IPS-18a (cell line): Measurements from ENCODE around the gene C1QL4.

Experiments
- H3K27ac ChIP-seq: one replicate; pipeline ENCODE4 v1.5.1; 2013; ENCODE audit warnings: low read length
- H3K27me3 ChIP-seq: one replicate; pipeline ENCODE4 v1.6.1; 2013; ENCODE audit warnings: mild to moderate bottlenecking, low read length; ENCODE audit not compliant: control insufficient read depth, insufficient read depth
- H3K36me3 ChIP-seq: one replicate; pipeline ENCODE4 v1.6.1; 2013; ENCODE audit warnings: low read depth, low read length; ENCODE audit not compliant: control insufficient read depth
- H3K4me1 ChIP-seq: one replicate; pipeline ENCODE4 v1.6.1; 2013; ENCODE audit warnings: low read depth, low read length; ENCODE audit not compliant: control insufficient read depth
- H3K4me3 ChIP-seq: one replicate; pipeline ENCODE4 v1.5.1; 2013; ENCODE audit warnings: low read length
- H3K9ac ChIP-seq: one replicate; pipeline ENCODE4 v1.6.1; 2013; ENCODE audit warnings: mild to moderate bottlenecking, low read length, moderate library complexity
- H3K9me3 ChIP-seq: one replicate; pipeline ENCODE4 v1.6.1; 2013; ENCODE audit warnings: low read depth, low read length; ENCODE audit not compliant: control insufficient read depth

The C1QL4 gene

DNA sequence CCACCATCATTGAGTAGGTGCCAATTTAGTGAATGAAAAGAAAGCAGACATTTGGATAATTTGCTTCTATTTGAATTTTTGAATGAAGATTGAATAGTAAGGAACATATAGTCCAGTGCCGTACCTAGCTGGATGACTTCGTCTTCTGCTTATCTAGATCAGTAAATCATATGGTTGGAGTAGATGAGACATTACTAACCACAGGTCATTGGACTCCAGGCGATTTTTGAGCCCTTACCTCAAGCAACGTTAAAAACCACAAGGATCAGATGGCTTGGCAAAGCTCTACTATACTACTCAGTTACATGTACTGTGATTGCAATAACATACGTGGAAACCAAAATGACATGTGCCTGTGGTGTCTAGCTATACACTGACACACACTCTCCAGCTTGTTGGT, 28.6 kb upstream of the C1QL4 start:
- Histone ChIP-seq H3K4me1 (peaks cover 16% of the 10 kb centered on the region), H3K9me3 (no peaks in the 10 kb centered on the region), H3K9ac (no peak overlapping the region), H3K27ac (no peak overlapping the region), H3K27me3 (peaks cover 12% of the 10 kb centered on the region), H3K36me3 (no peaks in the 10 kb centered on the region), H3K4me3 (no peak overlapping the region)

DNA sequence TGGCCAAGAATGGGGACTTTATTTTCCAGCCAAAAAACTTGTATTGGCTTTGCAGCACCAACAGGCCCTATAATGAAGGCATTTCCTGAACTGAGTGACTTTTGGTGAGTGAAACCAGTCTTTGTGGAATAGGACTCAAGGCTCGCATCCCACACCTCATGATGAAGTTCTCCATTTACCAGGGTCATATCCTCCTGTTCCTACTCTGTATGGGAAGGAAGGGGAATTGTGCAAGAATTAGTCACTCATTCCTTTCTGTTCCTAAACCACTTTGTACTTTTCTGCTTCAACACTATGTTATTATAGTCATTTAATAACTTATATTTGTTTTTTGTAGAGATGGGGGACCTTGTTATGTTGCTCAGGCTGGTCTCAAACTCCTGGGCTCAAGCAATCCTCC, 28.0 kb upstream of the C1QL4 start:
- Histone ChIP-seq H3K27ac (no peak overlapping the region), H3K9me3 (no peaks in the 10 kb centered on the region), H3K27me3 (peaks cover 12% of the 10 kb centered on the region), H3K4me3 (no peak overlapping the region), H3K4me1 (peaks cover 15% of the 10 kb centered on the region), H3K9ac (no peak overlapping the region), H3K36me3 (no peaks in the 10 kb centered on the region)

DNA sequence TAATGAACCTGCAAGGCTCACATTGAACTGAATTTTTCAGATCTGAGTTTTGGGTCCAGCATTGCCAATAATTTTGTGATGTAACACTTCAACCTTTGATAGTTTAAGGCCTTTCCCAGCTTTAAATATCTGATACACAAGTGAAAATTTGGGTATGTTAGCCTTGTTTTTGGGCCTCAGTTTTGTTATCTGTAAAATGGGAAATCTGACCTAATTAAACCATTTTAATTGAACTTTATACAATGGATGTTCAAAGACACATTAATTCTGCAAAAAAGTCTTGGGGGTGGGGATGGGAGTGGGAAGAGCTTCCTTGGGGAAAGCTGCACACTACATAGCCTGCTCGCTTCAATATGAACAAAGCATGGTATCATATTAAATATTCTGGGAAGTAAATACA, 25.1 kb upstream of the C1QL4 start:
- H3K4me3 ChIP-seq: no peak overlapping the region
- H3K27me3 ChIP-seq: peaks cover 12% of the 10 kb centered on the region

DNA sequence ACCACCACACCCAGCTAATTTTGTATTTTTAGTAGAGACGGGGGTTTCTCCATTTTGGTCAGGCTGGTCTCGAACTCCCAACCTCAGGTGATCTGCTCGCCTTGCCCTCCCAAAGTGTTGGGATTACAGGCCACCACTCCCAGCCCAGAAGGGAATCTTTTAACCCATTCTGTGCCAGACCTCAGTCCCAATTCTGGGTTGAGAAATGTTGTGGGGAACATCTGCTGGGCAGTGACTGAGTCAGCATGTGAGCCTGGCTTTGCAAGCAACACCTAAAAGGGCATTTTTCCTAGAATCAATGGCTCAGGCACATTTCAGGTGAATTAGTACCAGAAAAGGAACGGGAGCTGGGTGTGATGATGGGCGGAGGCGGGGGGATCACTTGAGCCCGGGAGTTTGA, 22.7 kb upstream of the C1QL4 start:
- H3K4me3 ChIP-seq: no peak overlapping the region
- no peak overlapping the region for H3K27ac ChIP-seq
- H3K9ac ChIP-seq: no peak overlapping the region
- no peaks in the 10 kb centered on the region for H3K4me1 ChIP-seq
- peaks cover 1% of the 10 kb centered on the region for H3K27me3 ChIP-seq
- no peaks in the 10 kb centered on the region for H3K9me3 ChIP-seq
- no peaks in the 10 kb centered on the region for H3K36me3 ChIP-seq

More for the DNA sequence above, 25.1 kb upstream of the C1QL4 start:
- H3K9ac ChIP-seq: no peak overlapping the region
- H3K9me3 ChIP-seq: no peaks in the 10 kb centered on the region
- H3K36me3 ChIP-seq: no peaks in the 10 kb centered on the region
- H3K27ac ChIP-seq: no peak overlapping the region
- H3K4me1 ChIP-seq: no peaks in the 10 kb centered on the region

DNA sequence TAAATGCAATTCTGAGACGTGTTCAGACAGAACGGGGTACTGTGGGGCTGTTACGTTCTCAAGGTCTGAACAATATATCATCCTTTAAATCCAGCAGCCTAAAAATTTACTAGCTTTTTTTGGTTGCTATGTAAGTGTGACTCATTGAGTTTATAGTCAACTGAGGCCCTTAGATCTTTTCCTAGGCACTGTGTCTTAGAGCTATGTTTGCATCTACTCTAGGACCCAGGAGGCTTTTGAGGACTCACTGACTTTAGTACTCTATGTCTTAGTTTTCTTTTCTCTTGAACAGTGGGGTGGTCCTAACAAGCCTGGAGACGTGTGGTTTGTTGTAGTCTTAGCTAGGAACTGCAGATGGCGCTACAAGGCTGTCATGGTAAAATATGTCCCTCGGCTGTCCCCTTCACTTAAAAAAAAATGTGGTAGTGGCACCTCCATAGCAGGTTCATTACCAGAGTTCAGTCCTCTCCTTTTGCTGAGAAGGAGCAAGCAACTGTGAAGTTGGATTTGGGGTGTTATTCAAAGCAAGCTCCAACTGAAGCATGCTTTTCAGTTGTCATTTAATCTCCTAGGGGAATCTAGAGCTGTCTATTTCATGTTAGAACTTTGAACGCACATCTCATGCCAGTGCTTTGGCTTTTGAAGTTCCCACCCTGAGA, 21.6 kb upstream of the C1QL4 start:
- Histone ChIP-seq H3K4me3 (no peak overlapping the region), H3K9ac (no peak overlapping the region), H3K27ac (no peak overlapping the region), H3K4me1 (no peaks in the 10 kb centered on the region), H3K9me3 (no peaks in the 10 kb centered on the region), H3K27me3 (no peaks in the 10 kb centered on the region), H3K36me3 (no peaks in the 10 kb centered on the region)

DNA sequence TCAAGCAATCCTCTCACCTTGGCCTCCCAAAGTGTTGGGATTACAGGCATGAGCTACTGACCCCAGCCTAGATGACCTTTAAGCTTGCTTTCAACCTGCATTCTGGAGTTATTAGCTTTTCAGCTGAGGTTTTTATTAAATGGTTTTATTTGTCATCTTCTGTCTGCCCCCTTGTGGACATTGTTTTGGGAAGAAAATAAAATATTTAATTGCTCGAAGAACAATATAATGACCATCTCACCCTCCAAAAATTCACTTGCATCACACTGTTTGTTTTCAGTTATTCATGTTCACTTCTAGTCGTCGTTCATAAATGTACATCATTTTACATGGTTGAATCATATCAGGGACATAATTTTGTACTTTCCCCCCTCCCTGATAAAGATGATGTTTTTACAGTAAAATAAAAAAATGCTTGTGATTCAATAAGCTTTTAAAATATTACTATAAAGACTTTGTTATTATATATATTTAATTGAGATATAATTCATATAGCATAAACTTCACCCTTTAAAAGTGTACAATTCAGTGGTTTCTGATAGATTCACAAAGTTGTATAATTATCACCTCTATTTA, 20.2 kb upstream of the C1QL4 start:
- Histone ChIP-seq H3K4me1 (no peaks in the 10 kb centered on the region), H3K9me3 (no peaks in the 10 kb centered on the region), H3K27me3 (no peaks in the 10 kb centered on the region), H3K4me3 (no peak overlapping the region), H3K36me3 (no peaks in the 10 kb centered on the region), H3K27ac (no peak overlapping the region), H3K9ac (no peak overlapping the region)

DNA sequence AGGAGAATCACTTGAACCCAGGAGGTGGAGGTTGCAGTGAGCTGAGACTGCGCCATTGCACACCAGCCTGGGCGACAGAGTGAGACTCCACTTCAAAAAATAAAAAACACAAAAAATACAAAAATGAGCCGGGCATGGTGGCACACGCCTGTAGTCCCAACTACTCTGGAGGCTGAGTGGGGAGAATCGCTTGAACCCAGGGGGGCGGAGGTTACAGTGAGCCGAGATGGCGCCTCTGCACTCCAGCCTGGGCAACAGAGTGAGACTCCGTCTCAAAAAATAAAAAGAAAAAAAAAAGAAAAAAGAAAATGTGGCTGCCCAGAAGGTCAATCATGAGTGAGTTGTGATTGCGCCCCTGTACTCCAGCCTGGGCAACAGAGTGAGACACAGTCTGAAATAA, 18.9 kb upstream of the C1QL4 start:
- Histone ChIP-seq H3K36me3 (no peaks in the 10 kb centered on the region), H3K9ac (no peak overlapping the region), H3K27me3 (no peaks in the 10 kb centered on the region), H3K4me3 (no peak overlapping the region), H3K4me1 (no peaks in the 10 kb centered on the region), H3K9me3 (no peaks in the 10 kb centered on the region), H3K27ac (no peak overlapping the region)

DNA sequence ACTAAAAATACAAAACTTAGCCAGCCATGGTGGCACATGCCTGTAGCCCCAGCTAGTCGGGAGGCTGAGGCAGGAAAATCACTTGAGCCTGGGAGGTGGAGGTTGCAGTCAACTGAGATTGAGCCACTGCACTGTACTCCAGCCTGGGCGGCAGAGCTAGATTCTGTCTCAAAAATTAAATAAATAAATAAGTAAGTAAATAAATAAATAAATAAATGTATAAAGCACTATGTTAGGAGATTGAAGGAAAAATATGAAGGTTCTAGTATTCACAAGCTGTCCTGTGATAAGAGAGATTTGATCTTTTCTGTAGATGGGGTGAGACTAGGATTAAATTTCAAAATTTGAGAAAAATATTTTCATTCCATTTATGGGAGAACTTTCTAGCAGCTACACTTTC, 15.4 kb upstream of the C1QL4 start:
- H3K27me3 ChIP-seq: peaks cover 28% of the 10 kb centered on the region
- H3K27ac ChIP-seq: no peak overlapping the region
- H3K9ac ChIP-seq: no peak overlapping the region
- H3K4me1 ChIP-seq: peaks cover 2% of the 10 kb centered on the region
- H3K9me3 ChIP-seq: no peaks in the 10 kb centered on the region
- H3K4me3 ChIP-seq: no peak overlapping the region
- no peaks in the 10 kb centered on the region for H3K36me3 ChIP-seq

DNA sequence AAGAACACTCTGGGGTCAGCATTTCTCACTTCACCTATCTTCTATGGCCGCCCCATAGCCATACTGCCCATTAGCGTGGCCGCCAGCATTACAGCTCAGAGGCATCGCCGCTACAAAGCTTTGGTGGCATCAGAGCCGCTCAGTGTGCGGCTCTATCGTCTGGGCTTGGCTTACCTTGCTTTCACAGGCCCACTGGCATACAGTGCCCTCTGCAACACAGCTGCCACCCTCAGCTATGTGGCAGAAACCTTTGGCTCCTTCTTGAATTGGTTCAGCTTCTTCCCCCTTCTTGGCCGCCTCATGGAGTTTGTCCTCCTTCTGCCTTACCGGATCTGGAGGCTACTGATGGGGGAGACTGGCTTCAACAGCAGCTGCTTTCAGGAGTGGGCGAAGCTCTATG, 12.3 kb upstream of the C1QL4 start:
- Histone ChIP-seq H3K36me3 (no peaks in the 10 kb centered on the region), H3K4me3 (no peak overlapping the region), H3K4me1 (peaks cover 7% of the 10 kb centered on the region), H3K27ac (no peak overlapping the region), H3K9ac (no peak overlapping the region), H3K9me3 (no peaks in the 10 kb centered on the region), H3K27me3 (peaks cover 59% of the 10 kb centered on the region)

DNA sequence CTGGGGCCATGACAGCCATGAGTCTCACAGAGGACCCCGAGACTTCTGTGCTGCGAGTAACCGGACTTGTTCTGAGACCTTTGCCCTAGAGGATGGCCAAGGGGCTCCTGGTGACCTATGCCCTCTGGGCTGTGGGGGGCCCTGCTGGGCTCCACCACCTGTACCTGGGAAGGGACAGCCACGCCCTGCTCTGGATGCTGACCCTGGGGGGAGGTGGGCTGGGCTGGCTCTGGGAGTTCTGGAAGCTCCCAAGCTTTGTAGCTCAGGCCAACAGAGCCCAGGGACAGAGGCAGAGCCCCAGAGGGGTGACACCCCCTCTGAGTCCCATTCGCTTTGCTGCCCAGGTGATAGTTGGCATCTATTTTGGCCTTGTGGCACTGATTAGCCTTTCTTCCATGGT, 11.8 kb upstream of the C1QL4 start:
- Histone ChIP-seq H3K9ac (no peak overlapping the region), H3K27ac (no peak overlapping the region), H3K9me3 (no peaks in the 10 kb centered on the region), H3K4me3 (no peak overlapping the region), H3K27me3 (peaks cover 63% of the 10 kb centered on the region), H3K4me1 (peaks cover 7% of the 10 kb centered on the region), H3K36me3 (no peaks in the 10 kb centered on the region)

DNA sequence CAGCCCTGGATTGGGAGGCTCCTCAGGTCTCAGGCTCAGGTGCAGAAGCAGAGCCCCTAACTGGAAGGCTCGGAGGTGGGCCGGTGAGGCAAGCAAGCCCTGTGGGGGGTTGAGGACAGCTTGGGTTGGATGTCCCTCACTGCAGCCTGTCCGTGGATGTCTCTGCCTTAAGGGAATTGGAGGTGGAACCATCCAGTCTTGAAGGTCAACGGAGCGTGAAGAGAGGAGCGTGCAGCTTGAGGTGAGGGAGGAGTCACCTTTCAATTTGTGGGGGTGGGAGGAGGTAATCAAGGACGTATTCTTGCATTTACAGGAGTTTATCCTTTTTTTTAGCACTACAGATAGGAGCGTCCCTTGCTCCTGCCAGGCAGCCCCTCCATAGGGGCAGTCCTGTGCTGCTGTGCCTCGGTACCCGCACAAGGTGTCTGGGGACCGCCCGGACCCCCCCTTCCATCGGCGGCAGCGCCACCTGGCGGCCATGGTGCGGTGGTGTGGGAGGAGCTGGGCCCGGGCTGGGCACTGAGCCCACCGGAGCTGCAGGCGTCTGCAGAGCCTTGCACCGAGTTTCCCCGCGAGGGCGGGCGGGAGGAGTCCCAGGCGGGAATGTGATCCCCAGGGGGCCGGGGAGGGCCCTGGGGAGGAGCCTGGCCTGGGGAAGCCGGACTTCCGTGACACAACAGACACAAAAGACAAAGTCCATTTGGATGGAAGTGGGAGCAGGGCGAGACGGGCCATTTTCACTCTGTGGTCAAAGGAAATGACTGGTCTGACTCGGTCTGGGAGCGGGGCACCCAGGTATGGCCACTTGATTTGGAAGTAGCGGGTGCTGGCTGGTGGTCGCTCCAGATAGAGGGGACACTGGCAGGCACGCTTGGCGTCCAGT, 10.6 kb upstream of the C1QL4 start:
- H3K4me3 ChIP-seq: peak overlapping the region; percentile 57
- H3K36me3 ChIP-seq: no peaks in the 10 kb centered on the region
- no peak overlapping the region for H3K27ac ChIP-seq
- no peaks in the 10 kb centered on the region for H3K9me3 ChIP-seq
- H3K4me1 ChIP-seq: peaks cover 12% of the 10 kb centered on the region
- H3K9ac ChIP-seq: no peak overlapping the region
- peaks cover 76% of the 10 kb centered on the region for H3K27me3 ChIP-seq
